H4 (cell line): ENCODE results near the gene IQCH. TPM values are rescaled to one million over a fixed set of nuclear protein-coding genes. Genes with fewer than 3 reads are reported as not detected.
"Not testable (repeated sequence)": the region's sequence is repeated elsewhere in the genome, so short reads cannot be mapped to it uniquely, and the experiment has no call there.

Source experiments
- DNase-seq: peaks from one replicate; pipeline ENCODE4 v3.0.0-alpha.2; 2015; ENCODE audit warnings: low spot score
- total RNA-seq: library from RNA; depleted of rRNA; stranded (reverse); fragments of >200 nt; shearing (Covaris generic); gene quantifications from 2 replicates; pipeline ENCODE4 v1.2.3, GENCODE V29; 2014

Gene IQCH
- total RNA-seq, 1 experiment from 2014 or later: 0.43 TPM

DNA sequence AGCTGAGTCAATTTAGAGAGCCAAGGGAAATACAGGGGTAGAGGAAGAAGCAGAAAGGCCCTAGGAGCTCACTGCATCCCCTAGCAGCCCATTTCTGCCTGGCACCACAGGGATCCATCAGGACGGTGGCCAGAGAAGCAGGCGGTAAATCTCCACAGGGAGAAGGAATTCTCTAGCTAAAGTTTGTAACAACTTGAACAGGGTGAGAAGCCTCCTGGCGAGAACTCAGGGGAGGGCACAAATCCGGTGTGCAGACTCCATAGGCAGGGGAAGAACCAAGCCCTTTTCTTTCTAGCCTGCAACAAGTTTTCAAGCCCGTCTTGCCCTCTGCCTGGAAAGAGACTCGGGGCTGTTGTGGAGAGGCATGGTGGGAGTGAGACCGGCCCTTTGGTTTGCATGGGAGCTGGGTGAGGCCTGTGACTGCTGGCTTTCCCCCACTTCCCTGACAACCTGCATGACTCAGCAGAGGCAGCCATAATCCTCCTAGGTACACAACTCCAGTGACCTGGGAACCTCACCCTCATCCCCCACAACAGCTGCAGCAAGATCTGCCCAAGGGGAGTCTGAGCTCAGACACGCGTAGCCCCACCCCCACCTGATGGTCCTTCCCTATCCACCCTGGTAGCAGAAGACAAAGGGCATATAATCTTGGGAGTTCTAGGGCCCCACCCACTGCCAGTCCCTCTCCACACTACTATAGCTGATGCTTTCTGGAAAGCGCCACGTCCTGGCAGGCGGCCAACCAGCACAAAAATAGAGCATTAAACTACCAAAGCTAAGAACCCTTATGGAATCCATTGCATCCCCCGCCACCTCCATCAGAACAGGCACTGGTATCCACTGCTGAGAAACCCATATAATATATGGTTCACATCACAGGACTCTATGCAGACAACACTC is 182.0 kb downstream of the IQCH start:
- not testable (repeated sequence) for DNase-seq

GRCh38 chr15:67444100-67444499 is 189.5 kb downstream of the IQCH start:
- no peak for DNase-seq

- no peak for DNase-seq
Observed at GRCh38 chr15:67446449-67446848, 191.9 kb downstream of the IQCH start.

- DNase-seq: not testable (repeated sequence)
Observed at GRCh38 chr15:67448372-67448771, 193.8 kb downstream of the IQCH start.

- not testable (repeated sequence) for DNase-seq
Observed at GRCh38 chr15:67453703-67454102, 199.1 kb downstream of the IQCH start.

DNA sequence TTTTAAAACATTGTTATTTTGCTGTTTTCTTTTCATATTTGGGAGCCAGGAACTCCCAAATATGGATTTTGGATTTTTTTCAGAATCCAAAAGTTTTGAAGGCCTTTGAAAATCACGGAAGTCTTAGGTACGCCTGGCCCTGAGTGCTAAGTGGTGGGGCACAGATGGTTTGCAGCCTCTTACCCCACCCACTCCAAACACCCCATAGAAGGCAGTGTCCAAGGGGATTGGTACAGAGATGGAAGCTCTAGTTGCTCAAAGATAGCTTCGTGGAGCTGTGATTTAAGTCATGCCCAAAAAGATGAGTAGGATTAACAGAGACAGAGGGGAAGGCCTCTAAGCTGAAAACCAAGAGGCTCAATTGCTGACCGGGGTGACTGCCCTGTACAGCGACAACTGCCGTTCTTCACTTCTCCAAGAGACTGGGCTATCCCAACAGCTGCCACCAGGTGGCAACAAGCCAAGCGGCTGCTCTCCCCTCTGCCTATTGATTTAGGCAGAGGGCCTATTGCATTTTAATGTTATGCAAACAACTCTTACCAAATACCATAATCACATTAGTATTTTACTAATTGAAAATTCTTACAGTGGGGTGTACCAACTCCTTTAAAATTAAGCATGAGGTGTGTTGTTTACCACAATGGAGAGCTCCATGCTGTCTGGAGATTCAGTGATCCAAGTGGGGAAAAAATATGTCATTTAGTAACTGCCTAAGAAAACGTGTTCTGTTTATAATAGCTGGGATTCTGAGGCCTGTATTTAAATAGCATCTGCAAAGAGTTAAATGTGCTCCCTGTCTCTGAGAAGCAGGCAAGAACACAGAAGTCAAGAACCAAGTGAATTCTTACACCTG is 202.3 kb downstream of the IQCH start:
- peak; percentile 35 for DNase-seq

GRCh38 chr15:67458331-67459029 is 203.9 kb downstream of the IQCH start:
- DNase-seq: no peak

DNA sequence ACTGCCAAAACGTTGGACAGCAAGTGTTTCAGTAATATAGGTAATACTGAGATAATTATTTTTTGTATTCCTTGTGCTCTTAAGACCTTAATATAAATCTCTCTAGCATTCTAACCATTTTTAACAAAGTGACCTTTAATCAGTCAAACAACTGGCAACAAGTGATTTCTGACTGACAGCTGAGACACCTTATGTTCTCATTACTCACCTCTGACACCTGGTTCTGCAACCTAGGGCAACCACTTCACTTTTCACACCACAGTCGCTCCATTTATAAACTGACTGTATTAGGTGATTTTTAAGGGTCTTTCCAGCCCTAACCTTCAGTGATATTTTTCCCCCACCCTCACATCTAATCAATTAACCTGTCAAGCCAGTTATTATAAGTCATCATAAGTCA is 205.9 kb downstream of the IQCH start:
- DNase-seq: no peak

- no peak for DNase-seq
Observed at GRCh38 chr15:67461735-67462134, 207.1 kb downstream of the IQCH start.

DNA sequence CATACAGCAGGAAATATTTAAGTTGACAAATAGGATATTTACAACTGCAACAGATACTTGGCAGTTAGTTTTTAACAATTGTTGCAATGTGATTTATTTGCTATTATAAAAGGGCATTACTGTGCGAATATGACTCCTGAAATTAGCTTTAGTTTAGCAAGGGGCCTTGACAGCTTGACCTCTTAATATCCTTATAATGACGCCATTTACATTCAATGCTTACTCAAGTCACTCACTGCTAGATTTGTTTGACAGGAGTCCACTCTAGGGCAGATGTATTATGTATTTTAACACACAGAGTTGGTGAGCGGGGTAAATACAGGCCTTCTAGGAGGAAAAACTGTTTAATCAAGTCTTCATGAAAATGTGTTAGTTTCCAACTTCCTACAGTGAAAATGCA is 208.3 kb downstream of the IQCH start:
- no peak for DNase-seq

- DNase-seq: no peak
Observed at GRCh38 chr15:67463488-67463887, 208.9 kb downstream of the IQCH start.

DNA sequence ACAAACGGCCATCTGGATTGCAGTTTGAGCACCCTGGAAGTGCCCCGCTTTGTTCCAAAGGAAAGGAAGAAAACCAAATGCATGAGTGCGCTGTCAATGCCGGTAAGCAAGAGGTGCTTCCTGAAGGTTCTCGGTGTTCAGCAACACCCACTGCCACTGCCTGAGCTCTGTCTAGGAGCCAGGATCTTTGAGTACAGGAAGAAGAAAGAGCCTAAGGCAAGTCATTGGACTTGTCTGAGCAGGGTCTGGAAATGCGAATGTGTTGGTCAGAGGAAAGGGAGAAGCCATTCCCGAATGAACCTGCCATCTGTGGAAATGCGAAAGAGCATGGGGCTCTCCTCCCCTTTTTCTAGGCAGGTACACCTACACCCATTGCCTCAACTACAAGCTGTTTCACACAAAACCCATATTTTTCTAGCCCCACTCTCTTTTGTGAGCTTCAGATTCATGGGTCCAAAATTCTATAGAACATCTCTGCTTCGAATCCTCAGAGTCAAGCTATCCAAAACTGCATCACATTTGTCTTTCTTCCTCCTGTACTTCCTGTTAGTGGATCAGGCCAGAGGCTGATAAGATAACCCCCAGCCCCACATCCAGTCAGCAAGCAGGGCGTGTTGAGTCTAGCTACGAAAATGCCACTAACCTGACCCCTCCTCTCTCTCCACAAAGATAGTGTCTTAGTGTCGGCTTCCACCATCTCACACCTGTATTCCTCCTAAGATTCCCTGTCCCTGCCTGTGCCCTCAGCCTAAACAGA is 210.8 kb downstream of the IQCH start:
- DNase-seq: no peak

DNA sequence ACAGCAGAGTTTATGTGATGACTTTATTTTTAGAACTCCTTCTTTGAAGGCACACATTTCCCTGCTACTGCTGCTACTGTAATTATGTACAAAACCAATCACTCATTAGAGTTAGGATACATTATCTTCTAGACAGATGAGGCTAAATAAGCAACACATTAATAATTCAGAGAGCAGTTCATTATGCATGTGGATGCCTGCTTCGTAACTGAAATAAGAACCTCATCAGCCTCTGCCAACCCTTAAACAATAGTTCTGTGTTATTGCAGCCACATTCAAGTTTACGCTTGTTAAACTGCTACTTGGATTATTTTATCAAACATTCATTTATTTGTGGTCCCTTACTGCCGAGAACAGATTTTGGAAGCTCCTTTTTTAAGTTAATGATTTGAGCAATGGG is 213.8 kb downstream of the IQCH start:
- no peak for DNase-seq

DNA sequence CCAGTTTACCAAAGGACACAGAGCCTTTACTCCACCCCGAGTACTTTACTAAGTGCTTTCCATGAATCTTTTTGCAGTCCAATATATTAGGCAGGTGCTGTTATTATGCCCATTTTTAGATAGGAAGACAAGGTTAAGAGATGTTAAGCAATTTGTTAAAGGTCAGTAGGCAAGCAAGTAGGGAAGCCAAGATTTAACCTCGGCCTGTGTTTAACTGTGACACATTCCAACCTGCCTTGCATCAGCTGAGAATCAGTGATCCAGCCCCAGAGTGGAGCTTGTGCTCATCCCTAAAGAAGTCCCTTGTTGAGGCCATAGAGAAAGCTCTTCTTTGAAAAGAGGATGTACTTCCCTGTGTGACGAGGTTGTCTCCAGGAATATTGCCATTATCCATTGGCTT is 215.1 kb downstream of the IQCH start:
- no peak for DNase-seq

- peak; percentile 43 for DNase-seq
Observed at GRCh38 chr15:67472957-67473356, 218.4 kb downstream of the IQCH start.

GRCh38 chr15:67474405-67475110 is 220.0 kb downstream of the IQCH start:
- DNase-seq: no peak

DNA sequence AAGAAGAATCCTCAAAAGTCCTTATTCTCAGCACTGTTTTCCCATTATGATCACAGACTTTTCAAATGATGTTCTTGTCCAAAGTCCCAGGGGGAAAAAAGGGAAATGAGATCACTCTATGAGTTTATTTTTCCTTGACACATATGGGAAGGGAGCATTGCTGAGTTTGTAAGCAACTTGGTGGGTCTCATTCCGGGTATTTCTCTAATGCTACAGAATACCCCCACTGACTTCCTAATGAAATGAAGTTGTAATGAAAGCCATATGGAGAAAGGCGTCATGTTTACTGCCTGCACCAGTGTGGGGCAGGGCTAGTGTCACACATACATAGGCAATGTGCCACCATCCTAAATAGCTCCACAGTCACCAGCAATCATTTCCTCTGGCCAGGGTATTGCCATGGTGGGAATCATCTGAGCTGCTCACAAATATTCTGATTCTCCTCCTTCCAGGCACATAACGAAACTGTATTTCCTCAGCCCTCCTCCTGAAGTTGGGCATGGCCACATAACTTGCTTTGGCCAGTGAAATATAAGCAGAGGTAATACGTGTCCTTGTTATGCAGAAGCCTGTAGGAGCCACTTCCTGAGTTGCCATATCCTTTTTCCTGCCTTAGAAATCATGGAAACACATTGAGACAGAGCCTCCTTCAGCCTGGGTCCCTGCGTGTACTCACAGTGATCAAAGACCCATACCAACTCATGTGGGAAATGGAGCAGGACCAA is 225.4 kb downstream of the IQCH start:
- no peak for DNase-seq

DNA sequence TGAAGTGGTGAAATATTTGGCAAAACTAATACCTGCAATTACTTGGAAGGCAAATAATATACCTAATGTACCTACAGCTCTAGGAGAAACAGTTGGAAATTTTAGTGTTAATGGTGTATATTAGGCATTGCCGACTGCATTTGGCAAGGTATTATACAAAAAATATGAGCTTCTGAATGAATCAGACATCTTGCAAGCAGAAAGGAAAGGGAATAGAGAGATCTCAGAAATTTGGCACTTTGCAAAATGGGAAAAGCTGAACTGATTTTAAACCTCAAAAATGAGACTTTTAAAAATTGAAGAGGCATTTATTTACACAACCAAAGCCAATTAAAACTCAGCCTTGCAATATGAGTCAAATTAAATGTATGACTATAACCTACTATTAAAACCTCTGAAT is 226.2 kb downstream of the IQCH start:
- DNase-seq: no peak

DNA sequence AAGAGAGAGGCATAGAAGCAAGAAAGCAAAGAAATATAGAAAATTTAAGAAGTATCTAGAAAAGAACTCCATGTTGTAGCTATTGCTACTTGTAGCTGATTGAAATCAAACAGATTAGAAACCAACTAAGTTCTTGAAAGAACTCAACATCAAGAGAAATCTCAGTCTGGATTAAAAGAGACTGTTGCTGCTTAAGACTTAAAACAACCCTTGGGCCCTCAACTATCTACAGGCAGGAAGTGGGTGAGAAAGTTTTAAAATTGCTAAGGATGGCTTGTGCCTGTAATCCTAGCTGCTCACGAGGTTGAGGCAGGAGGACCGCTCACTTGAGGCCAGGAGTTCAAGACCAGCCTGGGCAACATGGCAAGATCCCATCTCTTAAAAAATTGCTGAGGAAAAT is 227.1 kb downstream of the IQCH start:
- DNase-seq: no peak

- no peak for DNase-seq
Observed at GRCh38 chr15:67495585-67495984, 241.0 kb downstream of the IQCH start.
